ENCODE results near the gene TPPP3. TPM values are rescaled to one million over a fixed set of nuclear protein-coding genes. Genes with fewer than 3 reads are reported as not detected.
A peak's percentile ranks its signal among the peaks of the same experiment; 100 is the strongest.

Gene TPPP3
- polyA plus RNA-seq, 3 donors, result 63.1 to 123 (median 78.6) TPM

- Mint-ChIP-seq H3K9me3 (peaks cover 0 to 1% (median 0%) of the 10 kb centered on the region in 7 donors), H3K4me3 (peak overlapping the region in 1 of 2 donors; percentile 5), H3K36me3 (no peaks in the 10 kb centered on the region), H3K27me3 (ENCODE audit: low read depth in 3 of 3) (peaks cover 6 to 39% (median 29%) of the 10 kb centered on the region in 3 donors), H3K4me1 (peaks cover 10% of the 10 kb centered on the region), H3K27ac (no peak overlapping the region)
- Histone ChIP-seq H3K79me2 (ENCODE audit: insufficient read depth, low read length) (no peaks in the 10 kb centered on the region), H2AFZ (ENCODE audit: insufficient read depth, low read depth, low read length, poor library complexity, severe bottlenecking) (no peak overlapping the region), H3K9ac (ENCODE audit: insufficient read depth, low read length, poor library complexity, severe bottlenecking) (no peak overlapping the region), H3K27ac (ENCODE audit: low read depth in 1 of 2, low read length in 2 of 2) (no peak overlapping the region), H3K9me3 (replicated peaks in 1 of 2; ENCODE audit: control insufficient read depth in 1 of 2, insufficient read depth in 1 of 2, low read length in 2 of 2) (no peaks in the 10 kb centered on the region), H3K4me2 (replicated peaks; ENCODE audit: extremely low read depth, low read length, poor library complexity, severe bottlenecking) (no peak overlapping the region), H3K27me3 (ENCODE audit: control insufficient read depth in 2 of 2, insufficient read depth in 2 of 2, low read length in 2 of 2) (peaks cover 0 to 13% of the 10 kb centered on the region in 2 donors), H3K36me3 (replicated peaks in 1 of 2; ENCODE audit: control insufficient read depth in 1 of 2, insufficient read depth in 2 of 2, low read length in 2 of 2) (no peaks in the 10 kb centered on the region), H4K20me1 (ENCODE audit: insufficient read depth, low read length) (no peaks in the 10 kb centered on the region), H3K4me1 (ENCODE audit: control insufficient read depth in 1 of 2, insufficient read depth in 2 of 2, low read length in 2 of 2) (peaks cover 10 to 13% of the 10 kb centered on the region in 2 donors), H3K4me3 (replicated peaks in 1 of 3; ENCODE audit: low read depth in 2 of 3, low read length in 3 of 3) (no peak overlapping the region)
- 100% methylated on average over 2 of the region's 3 CpGs for WGBS (ENCODE audit: insufficient coverage)
- intact Hi-C loops (cut with micrococcal nuclease), result no loop called here
- no peak for DNase-seq
- no peak for TF ChIP-seq CTCF (IDR thresholded peaks at IDR 0.05)
These were observed 26.2 kb upstream of the TPPP3 start for GRCh38 chr16:67419502-67419901.

- no peak overlapping the region for H3K27ac Mint-ChIP-seq
- peaks cover 11% of the 10 kb centered on the region for H3K4me1 Mint-ChIP-seq
- peaks cover 10 to 13% of the 10 kb centered on the region in 2 donors for H3K4me1 ChIP-seq (ENCODE audit: control insufficient read depth in 1 of 2, insufficient read depth in 2 of 2, low read length in 2 of 2)
- H3K4me2 ChIP-seq (replicated peaks; ENCODE audit: extremely low read depth, low read length, poor library complexity, severe bottlenecking), result no peak overlapping the region
- H3K4me3 ChIP-seq (replicated peaks in 1 of 3; ENCODE audit: low read depth in 2 of 3, low read length in 3 of 3), result no peak overlapping the region
- no peak overlapping the region for H3K9ac ChIP-seq (ENCODE audit: insufficient read depth, low read length, poor library complexity, severe bottlenecking)
- H3K36me3 Mint-ChIP-seq, result no peaks in the 10 kb centered on the region
- DNase-seq, result no peak
- TF ChIP-seq CTCF (IDR thresholded peaks at IDR 0.05), result no peak
- H3K9me3 ChIP-seq (replicated peaks in 1 of 2; ENCODE audit: control insufficient read depth in 1 of 2, insufficient read depth in 1 of 2, low read length in 2 of 2), result no peaks in the 10 kb centered on the region
- intact Hi-C loops (cut with micrococcal nuclease), result no loop called here
- no peaks in the 10 kb centered on the region for H3K79me2 ChIP-seq (ENCODE audit: insufficient read depth, low read length)
- H3K4me3 Mint-ChIP-seq, result no peak overlapping the region
- H3K27me3 Mint-ChIP-seq (ENCODE audit: low read depth in 3 of 3), result peaks cover 8 to 31% (median 29%) of the 10 kb centered on the region in 3 donors
- H2AFZ ChIP-seq (ENCODE audit: insufficient read depth, low read depth, low read length, poor library complexity, severe bottlenecking), result no peak overlapping the region
- H3K27me3 ChIP-seq (ENCODE audit: control insufficient read depth in 2 of 2, insufficient read depth in 2 of 2, low read length in 2 of 2), result peaks cover 0 to 11% of the 10 kb centered on the region in 2 donors
- 100% methylated on average over 1 of the region's 2 CpGs for WGBS (ENCODE audit: insufficient coverage)
- H3K27ac ChIP-seq (ENCODE audit: low read depth in 1 of 2, low read length in 2 of 2), result no peak overlapping the region
- no peaks in the 10 kb centered on the region for H3K36me3 ChIP-seq (replicated peaks in 1 of 2; ENCODE audit: control insufficient read depth in 1 of 2, insufficient read depth in 2 of 2, low read length in 2 of 2)
- H4K20me1 ChIP-seq (ENCODE audit: insufficient read depth, low read length), result no peaks in the 10 kb centered on the region
- H3K9me3 Mint-ChIP-seq, result no peaks in the 10 kb centered on the region
These were observed 24.2 kb upstream of the TPPP3 start for GRCh38 chr16:67417333-67418061.
